Inflammatory macrophage (primary cell): ENCODE data around the gene CLPX.
"Not testable (repeated sequence)": the region's sequence is repeated elsewhere in the genome, so short reads cannot be mapped to it uniquely, and the experiment has no call there.

Experiments
- DNase-seq, 2 donors: peaks; one replicate each; pipeline ENCODE4 v3.0.0-alpha.2; 2020 to 2022
- total RNA-seq, 18 experiments: gene quantifications; one replicate each; lab custom pipeline; 2026; ENCODE audit warnings: mixed read lengths in 6 of 18, inconsistent platforms in 2 of 18; lab: John Stamatoyannopoulos, UW

The CLPX gene
- total RNA-seq: 8.4 to 68.8 (median 49.0) reads per million in 18 experiments

DNA sequence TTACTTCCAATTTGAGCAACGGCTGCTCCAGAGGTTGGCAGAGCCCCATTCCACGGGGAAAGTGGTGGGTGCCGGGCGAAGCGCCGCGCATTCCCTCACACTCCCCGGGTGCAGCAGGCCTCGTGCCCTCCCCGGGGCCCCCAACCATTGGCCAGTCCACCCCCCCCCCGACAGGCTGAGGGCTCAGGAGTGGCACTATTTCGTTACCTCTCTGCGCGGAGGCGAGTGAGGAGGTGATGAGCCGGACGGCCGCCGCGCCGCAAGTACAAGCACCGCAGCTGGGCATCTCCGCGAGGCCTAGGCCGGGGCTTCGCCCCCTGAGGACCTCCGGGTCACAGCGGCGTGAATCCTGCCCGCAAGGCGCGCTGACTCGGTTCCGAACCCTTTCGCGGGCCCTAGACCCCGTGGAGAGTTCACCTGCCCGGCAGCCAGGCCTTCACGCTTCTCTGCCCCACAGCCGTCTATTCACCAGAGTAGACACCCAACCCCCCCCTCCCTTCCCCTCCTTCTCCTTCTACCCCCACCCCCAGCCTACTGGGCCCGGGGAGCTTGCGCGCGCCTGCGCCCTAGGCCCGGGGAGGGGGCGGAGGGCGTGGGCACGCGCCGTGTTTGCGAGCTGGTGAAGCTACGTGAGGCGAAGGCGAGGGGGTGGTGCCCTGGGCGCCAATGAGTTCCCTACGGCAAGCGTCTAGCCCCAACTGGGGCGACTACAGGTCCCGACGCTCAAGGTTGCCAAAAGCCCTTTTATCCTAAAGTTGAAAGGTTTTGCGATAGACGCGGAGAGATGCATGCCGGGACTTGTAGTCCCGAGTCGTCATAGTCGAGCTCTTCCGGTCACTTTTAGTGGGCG lies at the start of gene CLPX:
TSS of gene CLPX (minus strand) at position 475 of the 850 bp plus-strand sequence. CDS start at position 286, 189 bp downstream.
- DNase-seq: peak; percentile 93 to 97

DNA sequence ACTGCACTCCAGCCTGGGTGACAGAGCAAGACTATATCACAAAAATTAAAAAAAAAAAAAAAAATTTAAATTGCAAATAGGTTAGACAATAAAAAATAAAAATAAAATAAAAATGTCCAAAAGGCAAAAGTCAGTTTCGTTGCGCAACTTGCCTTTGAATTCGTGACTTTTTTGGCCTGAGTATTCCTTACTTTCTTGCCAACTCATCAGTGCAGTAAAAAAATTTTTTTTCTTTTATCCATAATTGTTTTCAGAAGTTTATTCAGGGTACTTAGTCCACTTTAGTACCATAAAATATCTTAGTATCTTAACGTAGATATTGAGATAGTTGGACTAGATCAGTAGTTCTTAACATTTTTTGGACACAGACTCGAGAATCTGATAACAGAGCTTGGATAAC lies 48.6 kb upstream of the CLPX start:
- no peak for DNase-seq

DNA sequence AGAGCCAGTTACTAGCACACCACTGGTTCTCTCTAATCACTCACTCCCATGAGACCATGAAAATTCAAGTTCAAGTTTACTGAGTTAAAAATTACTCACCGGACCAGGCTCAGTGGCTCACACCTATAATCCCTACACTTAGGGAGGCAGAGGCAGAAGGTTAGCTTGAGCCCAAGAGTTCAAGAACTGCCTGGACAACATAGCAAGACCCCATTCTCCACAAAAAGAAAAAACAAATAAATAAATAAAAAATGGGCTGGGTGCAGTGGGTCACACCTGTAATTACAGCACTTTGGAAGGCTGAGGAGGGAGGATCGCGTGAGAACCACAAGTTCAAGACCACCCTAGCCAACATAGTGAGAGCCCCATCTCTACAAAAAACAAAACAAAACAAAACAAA lies 47.4 kb upstream of the CLPX start:
- DNase-seq: no peak

DNA sequence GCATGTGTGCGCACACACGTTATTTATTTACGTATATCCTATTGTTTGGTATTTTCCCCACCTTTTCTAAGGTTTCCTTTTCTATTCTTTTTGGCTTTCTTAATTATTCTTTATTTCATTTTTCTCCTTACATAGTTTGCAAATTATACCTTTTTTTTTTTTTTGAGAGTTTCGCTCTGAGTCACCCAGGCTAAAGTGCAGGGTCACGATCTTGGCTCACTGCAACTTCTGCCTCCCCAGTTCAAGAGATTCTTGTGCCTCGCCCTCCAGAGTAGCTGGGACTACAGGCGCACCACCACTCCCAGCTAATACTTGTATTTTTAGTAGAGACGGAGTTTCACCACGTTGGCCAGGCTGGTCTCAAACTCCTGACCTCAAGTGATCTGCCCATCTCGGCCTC lies 46.2 kb upstream of the CLPX start:
- DNase-seq: no peak

DNA sequence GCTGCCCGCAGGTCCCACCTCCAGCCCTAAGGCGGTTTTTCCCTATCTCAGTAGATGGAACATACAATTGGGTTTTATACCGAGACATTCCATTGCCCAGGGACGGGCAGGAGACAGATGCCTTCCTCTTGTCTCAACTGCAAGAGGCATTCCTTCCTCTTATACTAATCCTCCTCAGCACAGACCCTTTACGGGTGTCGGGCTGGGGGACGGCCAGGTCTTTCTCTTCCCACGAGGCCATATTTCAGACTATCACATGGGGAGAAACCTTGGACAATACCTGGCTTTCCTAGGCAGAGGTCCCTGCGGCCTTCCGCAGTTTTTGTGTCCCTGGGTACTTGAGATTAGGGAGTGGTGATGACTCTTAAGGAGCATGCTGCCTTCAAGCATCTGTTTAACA lies 41.8 kb upstream of the CLPX start:
- not testable (repeated sequence) for DNase-seq

DNA sequence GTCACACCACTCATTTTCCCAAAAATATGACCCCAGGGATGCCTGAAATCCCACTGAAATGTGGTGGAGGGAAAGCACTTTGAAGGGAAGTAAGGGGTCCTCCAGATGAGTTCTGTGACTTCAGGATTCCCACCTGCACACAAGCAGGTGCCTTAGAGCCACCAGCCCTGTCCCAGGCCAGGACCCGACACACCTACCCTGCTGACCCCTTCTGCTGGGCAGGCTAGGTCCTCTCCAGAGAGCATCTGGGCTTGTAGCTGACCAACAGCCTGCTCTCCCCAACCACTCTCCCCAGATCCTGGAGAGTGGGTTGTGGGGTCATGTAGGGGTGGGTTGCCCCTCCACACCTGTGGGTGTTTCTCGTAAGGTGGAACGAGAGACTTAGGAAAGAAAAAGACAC lies 41.1 kb upstream of the CLPX start:
- no peak for DNase-seq

DNA sequence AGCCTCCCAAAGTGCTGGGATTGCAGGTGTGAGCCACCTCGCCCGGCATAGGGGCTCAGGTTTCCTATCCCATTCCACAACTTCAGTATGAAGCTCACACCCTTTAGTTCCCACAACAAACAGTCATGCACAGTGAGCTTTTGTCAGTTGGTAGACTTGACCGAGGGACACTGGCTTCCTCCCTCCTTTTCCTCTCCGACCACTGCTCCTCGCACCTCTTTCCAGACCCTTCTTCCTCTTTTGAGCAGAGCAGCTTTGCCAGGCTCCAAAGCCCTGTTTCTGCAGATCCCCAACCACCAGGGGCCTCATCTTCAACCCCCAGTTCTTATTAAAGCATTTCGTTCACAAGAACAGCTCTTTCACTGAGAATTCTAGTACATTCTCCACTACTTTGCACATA lies 38.9 kb upstream of the CLPX start:
- DNase-seq: no peak

DNA sequence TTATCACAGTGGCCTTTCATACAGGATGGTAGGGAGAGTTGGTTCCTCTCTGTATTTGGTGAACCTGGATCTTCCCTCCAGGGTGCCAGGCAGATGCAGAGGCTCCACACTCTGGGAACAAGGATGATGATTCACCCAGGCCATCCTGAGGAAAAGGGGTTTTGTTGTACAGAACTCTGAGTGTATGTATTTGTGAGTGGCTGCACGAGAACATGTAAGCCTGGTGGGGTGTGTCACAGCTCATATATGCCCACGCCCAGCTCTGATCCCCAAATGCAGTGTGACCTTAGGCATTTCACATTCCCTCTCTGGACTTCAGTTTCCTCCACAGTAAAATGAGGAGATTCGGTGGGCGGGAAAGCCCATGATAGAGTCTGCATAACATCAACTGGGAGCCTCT lies 37.7 kb upstream of the CLPX start:
- DNase-seq: no peak

DNA sequence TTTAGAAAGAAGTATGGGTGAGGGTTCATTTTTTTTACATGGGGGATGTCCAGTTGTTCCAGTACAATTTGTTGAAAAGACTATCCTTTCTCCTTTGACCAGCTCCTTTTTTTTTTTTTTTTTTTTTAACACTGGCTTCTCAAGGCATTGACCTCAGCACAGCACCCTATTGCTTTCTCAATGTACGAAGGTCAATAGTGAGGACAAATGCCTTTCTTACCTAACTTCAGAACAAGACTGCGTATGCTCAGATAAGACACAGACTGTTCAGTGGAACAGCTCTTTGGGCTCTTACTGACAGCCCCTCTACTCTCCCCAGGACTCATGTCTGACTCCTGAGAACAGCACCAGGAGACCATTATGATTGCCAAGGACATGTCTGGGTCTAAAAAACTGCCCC lies 36.6 kb upstream of the CLPX start:
- no peak for DNase-seq

DNA sequence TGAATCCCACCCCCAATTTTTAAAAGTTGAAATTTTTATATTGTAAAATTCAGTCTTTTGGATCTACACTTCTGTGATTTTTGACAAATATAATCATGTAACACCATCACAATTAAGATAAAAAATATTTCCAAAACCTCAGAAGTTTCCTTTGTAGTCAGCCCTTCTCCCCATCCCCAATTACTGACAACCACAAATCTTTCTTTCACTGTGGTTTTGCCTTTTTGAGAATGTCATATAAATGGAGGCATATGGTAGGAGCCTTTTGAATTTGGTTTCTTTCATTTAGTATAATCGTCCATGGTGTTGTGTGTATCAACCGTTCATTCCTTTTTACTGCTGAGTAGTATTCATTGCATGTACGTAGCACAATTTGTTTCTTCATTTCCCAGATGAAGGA lies 34.0 kb upstream of the CLPX start:
- no peak for DNase-seq

DNA sequence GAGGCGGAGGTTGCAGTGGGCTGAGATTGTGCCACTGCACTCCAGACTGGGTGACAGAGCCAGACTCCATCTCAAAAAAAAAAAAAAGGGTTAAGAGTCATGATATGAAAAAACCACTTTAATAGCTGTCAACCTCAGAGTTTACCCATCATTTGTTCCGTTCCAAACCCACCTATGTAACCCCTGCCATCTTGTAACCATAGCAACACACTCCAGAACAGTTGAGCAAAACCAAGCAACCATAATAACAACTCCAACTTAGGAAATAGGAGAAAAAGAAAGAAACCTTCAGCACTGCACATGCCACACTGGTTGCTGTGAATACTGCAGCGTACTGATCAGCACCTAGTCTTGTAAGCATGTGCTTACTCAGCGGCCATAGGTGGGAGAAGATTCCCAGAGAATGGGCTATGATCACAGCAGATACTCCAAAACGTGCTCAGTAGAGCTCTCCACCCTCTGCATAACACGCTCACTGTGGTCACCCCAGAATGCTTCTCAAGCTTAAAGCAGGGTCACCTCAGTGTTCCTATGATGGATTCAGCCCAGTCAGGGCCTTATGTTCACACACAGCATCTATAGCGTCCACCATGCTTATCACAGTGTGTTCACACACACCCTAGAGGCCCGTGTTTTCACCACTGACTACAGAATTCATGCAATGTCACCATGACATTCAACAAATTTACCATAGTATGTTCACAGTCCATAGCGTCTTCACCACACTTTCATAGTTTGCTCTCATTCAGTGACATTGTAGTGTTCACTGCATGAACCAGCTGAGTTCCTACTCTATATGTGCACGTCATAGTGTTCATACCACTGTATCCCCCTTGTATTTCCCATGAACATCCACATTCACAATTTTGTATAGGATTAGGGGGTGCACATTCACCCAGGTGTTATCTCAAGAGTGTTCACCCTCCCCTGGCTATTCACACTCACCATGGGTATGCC lies 32.7 kb upstream of the CLPX start:
- no peak for DNase-seq

DNA sequence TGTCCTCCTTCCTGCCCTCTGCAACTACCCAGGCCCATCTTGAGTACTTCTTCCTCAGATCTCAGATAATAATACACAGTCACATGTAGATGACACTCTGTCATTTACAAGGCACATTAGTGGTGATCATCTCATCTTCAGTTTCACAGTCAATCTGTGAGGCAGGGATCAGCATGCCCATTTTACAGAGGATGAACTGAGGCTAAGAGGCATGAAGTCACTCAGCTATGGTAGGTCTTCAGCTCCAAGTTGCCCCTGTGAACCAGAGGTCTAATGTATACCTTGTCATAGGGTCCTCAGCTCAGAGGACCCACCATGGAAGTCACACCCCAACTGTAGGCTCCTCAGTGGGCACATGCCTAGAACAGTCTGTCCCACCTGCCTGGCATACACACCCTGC lies 30.4 kb upstream of the CLPX start:
- no peak for DNase-seq

DNA sequence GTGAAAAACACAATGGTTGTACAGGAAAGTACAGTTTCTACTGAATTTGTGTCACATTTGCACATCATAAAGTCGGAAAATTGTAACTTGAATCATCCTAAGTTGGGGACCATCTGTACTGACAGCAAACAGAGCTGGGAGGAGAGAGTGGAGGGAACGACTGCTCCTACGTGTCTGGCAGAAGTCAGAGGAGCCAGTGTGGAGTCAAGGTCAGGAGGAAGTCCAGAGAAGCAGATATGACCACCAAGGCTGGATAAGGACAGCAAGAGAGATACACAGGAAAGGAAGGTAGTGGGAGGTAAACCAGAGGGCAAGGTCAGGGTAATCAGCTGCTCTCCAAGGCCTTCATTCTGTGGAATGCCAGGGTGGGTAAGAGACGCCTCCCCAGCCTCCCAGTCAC lies 28.9 kb upstream of the CLPX start:
- no peak for DNase-seq

DNA sequence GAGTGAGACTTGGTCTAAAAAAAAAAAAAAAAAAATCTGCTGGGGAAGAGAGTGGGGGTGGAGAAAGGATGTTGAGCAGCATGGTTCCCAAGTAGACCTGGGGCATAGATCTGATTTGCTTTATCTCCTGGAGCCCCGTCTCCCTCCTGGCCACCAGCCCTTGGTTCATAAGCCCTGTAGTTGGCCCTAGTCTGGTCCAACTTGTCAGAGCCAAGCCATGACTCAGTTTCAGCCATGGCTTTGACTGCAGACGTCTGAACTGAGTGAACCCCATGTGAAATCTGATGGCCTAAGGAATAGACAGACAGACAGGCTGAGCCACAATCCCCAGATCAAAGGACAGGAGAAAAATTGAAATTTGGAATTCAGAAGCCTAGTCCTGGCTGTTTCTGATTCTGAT lies 28.1 kb upstream of the CLPX start:
- DNase-seq: no peak

DNA sequence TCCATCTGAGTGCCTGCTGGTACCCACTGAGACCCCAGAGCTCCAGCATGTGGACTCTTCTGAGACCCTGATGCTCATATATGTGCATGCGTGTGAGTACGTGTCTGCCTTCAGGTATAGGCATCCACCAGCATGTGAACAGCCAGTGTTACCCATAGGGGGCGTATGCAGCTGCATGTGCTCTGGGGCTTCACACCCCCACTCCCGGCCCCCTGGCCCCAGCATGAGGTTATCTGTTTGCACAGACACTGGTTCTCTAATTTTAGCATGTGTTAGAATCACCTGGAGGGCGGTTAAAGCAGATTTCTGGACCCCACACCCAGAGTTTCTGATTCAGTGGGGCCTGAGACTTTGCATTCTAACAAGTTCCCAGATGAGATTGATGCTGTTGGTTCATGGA lies 27.0 kb upstream of the CLPX start:
- peak in 1 of 2 donors; percentile 21 for DNase-seq

DNA sequence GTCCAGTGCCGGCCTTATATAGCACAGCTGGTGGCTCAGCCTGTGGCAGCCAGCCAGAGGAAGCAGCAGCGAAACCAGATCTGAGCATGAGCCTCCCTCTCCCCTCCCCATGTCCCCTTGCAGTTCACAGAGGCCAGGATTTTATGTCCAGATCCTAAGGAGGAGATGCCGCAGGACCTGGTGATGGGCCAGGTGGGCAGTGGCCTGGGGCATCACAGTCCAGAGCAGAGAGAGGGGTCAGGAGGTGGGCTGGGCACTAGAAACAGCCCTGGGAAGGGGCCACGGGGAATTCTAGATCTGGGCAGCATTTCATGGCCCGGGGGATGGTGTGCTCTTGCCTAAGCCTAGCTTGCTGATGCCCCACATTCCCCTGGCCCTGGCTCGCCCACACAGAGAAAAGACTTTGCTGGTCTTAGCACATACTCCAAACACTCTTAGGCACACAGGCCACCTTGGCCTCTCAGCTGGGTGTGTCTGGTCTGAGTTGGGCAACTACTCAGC lies 26.4 kb upstream of the CLPX start:
- DNase-seq: no peak

DNA sequence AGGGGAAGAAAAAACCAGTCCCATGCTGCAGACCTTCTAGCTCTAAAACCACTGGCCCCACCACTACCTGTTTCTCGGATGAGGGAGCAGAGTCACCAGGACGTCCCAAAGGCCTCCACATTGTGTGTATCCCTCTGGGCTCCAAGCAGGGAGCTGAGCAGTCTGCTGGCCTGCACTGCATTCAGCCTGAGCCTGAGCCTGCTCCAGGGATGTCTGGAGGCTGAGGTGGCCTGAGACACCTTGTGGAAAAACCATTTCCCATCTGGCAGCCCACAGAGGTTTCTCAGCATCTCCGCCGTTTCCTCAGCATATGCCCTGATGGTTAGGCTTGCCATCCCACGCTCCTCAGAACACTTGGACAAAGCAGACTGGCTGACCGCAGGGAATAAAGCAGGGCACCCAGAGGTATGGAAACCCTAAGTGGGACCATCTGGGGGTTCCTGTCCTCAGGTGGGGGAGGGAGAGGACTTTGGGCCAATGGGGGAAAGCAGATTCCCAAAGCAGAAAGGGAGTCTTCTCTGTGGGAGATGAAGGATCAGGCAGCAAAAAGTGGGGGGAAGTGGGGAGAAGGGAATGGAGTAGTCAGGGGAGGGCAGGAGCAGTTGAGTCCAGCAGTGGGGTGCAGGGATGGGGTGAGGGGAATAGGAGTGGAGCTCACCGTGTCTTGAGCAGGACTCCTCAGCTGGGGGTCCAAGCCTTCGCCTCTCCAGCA lies 25.8 kb upstream of the CLPX start, which contains the start of gene CILP:
TSS of gene CILP (minus strand) at position 704 of the 712 bp plus-strand sequence. CDS start 1,718 bp downstream, outside the sequence.
- DNase-seq: no peak

DNA sequence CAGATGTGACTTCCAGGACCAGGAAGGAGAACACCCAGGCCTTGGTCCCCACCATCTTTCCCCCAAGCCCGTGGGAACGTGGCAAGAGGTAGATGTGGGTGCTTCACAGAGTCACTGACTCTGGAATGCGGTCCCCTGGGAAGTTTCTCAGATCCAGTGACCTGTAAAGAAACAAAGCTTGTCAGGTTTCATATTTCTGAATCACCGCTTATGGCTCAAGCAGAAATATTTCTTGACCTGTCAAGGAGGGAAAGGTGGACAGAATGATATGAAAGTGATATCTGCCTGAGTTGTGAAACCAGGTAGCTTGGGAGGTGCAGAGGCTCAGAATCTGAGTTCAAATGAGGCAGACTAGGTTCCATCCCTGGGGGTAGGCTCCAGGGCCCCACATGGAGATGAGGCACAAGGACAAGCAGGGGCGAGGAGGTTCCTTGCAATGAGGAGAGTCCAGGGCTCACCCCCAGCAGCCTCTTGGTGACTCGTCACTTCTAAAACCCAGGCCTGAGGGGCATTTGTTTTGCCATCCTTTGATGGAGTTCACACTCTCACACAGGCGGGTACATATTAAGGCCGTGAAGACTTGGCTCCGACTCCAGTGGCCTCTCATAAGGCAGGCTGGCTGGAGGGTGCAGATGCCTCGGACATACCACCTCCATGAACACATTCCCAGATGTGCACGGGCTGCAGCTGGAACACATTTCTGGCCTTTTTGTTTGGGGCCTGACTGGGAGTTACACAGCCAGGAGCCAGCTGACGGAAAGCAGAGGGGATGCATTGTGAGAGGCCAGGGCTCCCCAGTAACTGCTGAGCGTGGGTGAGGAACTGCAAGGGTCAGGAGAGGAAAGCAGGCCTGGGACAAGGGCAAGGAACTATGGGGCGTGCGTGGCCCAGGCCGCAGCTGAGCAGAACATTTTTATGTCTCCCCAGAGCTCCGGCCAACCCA lies 24.8 kb upstream of the CLPX start:
- DNase-seq: no peak

DNA sequence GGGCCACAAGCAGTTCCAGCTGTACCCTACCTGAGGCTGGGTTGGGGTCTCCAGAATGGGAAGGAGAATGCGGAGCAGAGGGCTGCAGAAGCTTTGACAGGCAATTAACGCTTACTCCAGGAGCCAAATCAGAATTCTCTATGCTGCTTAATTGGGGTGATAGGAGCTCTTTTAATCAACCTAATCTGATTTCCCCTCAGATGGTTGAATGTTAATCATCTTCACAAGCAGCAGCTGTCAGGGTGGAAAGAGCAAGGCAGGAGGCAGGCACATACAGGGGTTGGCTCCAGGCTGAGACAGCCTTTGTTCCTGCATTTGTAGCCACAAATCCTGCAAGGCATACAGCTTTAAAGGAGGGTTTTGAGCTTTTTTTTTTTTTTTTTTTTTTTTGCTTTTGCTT lies 23.5 kb upstream of the CLPX start:
- DNase-seq: no peak

DNA sequence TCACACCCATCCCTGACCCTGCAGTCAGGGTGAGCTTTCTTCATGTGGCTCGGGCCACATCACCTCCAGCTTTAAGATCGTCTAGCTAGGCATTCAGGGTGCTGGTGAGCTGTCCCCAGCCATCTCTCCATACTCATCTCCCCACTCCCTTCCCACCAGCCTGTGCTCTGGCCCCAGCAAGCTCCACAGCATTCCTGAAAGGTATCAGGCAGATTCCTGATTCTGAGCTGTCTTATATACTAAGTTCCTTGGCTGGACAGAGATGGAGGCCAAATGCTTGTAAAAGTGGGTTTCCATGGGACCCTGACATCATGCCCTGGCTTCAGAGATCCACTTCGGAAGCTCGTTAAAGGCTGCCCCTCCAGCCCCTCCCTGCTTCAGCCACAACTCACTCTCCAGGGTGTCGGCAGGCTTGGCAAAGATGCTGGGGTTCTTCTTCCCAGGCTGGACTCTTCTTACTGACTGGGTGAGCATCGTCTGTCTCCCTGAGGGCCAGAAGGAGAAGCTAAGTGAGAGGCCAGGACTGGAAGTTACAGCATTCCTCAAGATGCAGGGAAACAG lies 22.2 kb upstream of the CLPX start:
- no peak for DNase-seq

DNA sequence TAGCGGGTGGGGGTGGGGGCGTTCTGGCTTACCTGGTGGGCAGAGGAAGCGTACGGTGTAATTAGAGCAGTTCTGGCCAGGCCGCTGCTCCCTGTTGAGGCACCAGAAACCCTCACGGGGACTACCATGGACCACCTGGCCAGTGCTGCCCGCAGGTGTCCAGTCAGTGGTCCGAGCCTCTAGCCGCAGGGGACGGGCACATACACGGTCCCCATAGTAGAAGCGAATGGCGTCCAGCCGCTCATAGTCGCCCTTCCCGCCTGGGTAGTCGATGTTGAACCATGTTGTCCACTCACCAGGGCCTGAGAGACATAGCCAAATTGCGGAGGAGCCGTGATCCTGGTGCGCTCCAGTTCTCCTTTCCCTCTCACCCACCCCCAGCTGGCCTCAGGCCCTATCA lies 21.6 kb upstream of the CLPX start:
- DNase-seq: no peak
